Fibroblast of the aortic adventitia (primary cell): ENCODE measurements around the gene GPT2. TPM values are rescaled to one million over a fixed set of nuclear protein-coding genes. Genes with fewer than 3 reads are reported as not detected.

ENCODE experiments used
- DNase-seq: peaks from one replicate; pipeline ENCODE4 v3.0.0-alpha.2; 2010; ENCODE audit warnings: low read depth
- H3K4me3 ChIP-seq: 2 replicates; pipeline ENCODE4 v1.5.1; 2011; ENCODE audit warnings: low read depth, mild to moderate bottlenecking, control low read depth, low read length, moderate library complexity
- CTCF ChIP-seq: IDR thresholded peaks from 2 replicates; pipeline ENCODE4 v1.5.1; 2011; ENCODE audit warnings: mild to moderate bottlenecking, low read length, control low read depth, inconsistent platforms; ENCODE audit not compliant: insufficient read depth
- total RNA-seq: library from RNA; depleted of rRNA; stranded (reverse); fragments of >200 nt; gene quantifications from 2 replicates; pipeline ENCODE4 v1.2.3, GENCODE V29; 2012; ENCODE audit warnings: low replicate concordance

Gene GPT2
- total RNA-seq, 1 donor: 9.7 TPM

GRCh38 chr16:46889942-46890300 lies 5.8 kb downstream of the GPT2 start:
- TF ChIP-seq CTCF: no peak

GRCh38 chr16:46891910-46892309 lies 7.7 kb downstream of the GPT2 start:
- no peak for DNase-seq
- no peak overlapping the region for H3K4me3 ChIP-seq
- no peak for TF ChIP-seq CTCF

More at GRCh38 chr16:46889942-46890300, 5.8 kb downstream of the GPT2 start:
- H3K4me3 ChIP-seq: no peak overlapping the region
- DNase-seq: no peak

GRCh38 chr16:46894036-46894672 lies 10.0 kb downstream of the GPT2 start:
- no peak overlapping the region for H3K4me3 ChIP-seq
- DNase-seq: no peak
- no peak for TF ChIP-seq CTCF

GRCh38 chr16:46895399-46896313 lies 11.5 kb downstream of the GPT2 start:
- no peak for TF ChIP-seq CTCF
- H3K4me3 ChIP-seq: no peak overlapping the region
- no peak for DNase-seq

- no peak for TF ChIP-seq CTCF
- DNase-seq: no peak
- no peak overlapping the region for H3K4me3 ChIP-seq
These were observed 12.3 kb downstream of the GPT2 start for GRCh38 chr16:46896314-46896968.

- no peak for DNase-seq
- no peak overlapping the region for H3K4me3 ChIP-seq
- TF ChIP-seq CTCF: no peak
These were observed 13.3 kb downstream of the GPT2 start for GRCh38 chr16:46897471-46897870.
